ENCODE measurements around the gene SLC37A1. TPM values are rescaled to one million over a fixed set of nuclear protein-coding genes. Genes with fewer than 3 reads are reported as not detected.

The SLC37A1 gene
- total and polyA plus RNA-seq, 12 donors: 1.8 to 13.2 (median 5.5) TPM

GRCh38 chr21:42546433-42546832, 32.8 kb downstream of the SLC37A1 start:
- TF ChIP-seq, protein P1, sequence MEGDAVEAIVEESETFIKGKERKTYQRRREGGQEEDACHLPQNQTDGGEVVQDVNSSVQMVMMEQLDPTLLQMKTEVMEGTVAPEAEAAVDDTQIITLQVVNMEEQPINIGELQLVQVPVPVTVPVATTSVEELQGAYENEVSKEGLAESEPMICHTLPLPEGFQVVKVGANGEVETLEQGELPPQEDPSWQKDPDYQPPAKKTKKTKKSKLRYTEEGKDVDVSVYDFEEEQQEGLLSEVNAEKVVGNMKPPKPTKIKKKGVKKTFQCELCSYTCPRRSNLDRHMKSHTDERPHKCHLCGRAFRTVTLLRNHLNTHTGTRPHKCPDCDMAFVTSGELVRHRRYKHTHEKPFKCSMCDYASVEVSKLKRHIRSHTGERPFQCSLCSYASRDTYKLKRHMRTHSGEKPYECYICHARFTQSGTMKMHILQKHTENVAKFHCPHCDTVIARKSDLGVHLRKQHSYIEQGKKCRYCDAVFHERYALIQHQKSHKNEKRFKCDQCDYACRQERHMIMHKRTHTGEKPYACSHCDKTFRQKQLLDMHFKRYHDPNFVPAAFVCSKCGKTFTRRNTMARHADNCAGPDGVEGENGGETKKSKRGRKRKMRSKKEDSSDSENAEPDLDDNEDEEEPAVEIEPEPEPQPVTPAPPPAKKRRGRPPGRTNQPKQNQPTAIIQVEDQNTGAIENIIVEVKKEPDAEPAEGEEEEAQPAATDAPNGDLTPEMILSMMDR (IDR thresholded peaks at IDR 0.05): no peak
- WGBS, 2 donors: 92 to 93% methylated on average over 14 of the region's 14 CpGs

GRCh38 chr21:42547001-42547905, 33.6 kb downstream of the SLC37A1 start:
- no peak overlapping the region for H3K27ac ChIP-seq
- TF ChIP-seq, protein P1 (IDR thresholded peaks at IDR 0.05): no peak
- H3K36me3 ChIP-seq: peaks cover 0 to 84% (median 11%) of the 10 kb centered on the region in 9 donors
- WGBS, 2 donors: 93 to 96% methylated on average over 25 to 27 of the region's 27 CpGs
- H3K4me1 ChIP-seq: no peaks in the 10 kb centered on the region
- no peak overlapping the region for H3K4me3 ChIP-seq
- intact Hi-C loops (cut with DNase I): loop anchor here in 1 of 10 donors (10.0 kb wide), 1 partner anchor 62 kb away; no protein-coding TSS in a partner anchor
- DNase-seq: no peak
- H3K9me3 ChIP-seq: no peaks in the 10 kb centered on the region
- H3K27me3 ChIP-seq: no peaks in the 10 kb centered on the region
- no peak for ATAC-seq

More at GRCh38 chr21:42546433-42546832, 32.8 kb downstream of the SLC37A1 start:
- no peak overlapping the region for H3K4me3 ChIP-seq
- DNase-seq: no peak
- H3K9me3 ChIP-seq: no peaks in the 10 kb centered on the region
- H3K27me3 ChIP-seq: no peaks in the 10 kb centered on the region
- peaks cover 0 to 93% (median 11%) of the 10 kb centered on the region in 9 donors for H3K36me3 ChIP-seq
- H3K4me1 ChIP-seq: no peaks in the 10 kb centered on the region
- no peak overlapping the region for H3K27ac ChIP-seq
- ATAC-seq: no peak
- intact Hi-C loops (cut with DNase I): loop anchor here in 1 of 10 donors (10.0 kb wide), 1 partner anchor 62 kb away; no protein-coding TSS in a partner anchor

DNA sequence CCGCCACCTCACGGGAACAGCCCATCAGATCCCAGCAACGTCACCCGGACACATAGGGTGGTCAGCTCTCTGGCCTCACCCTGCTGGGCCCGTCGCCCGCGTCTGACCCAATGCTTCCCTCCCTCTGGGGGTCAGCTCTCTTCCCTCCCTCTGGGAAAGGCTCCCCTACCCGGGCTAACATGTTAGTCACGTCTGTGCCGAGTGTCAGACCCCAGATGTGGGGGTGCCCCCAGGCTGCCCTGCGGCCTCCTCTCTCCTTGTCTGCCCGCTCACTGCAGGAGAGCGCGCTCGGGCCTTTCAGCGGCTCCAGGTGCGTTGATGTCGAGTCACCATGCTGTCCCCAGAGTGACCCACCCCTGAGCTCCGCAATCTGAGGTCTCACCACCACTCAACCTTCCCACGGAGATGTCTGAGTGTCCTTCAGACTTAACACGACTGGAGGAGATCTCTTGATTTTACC, 34.3 kb downstream of the SLC37A1 start:
- no peaks in the 10 kb centered on the region for H3K4me1 ChIP-seq
- TF ChIP-seq, protein P1 (IDR thresholded peaks at IDR 0.05): no peak
- no peak for DNase-seq
- ATAC-seq: peak in 1 of 8 donors; percentile 49
- H3K36me3 ChIP-seq: peaks cover 0 to 78% (median 11%) of the 10 kb centered on the region in 9 donors
- no peaks in the 10 kb centered on the region for H3K9me3 ChIP-seq
- intact Hi-C loops (cut with DNase I): loop anchor here in 1 of 10 donors (10.0 kb wide), 1 partner anchor 63 kb away; no protein-coding TSS in a partner anchor
- H3K4me3 ChIP-seq: no peak overlapping the region
- no peak overlapping the region for H3K27ac ChIP-seq
- 95 to 97% methylated on average over 22 of the region's 22 CpGs for WGBS, 2 donors
- no peaks in the 10 kb centered on the region for H3K27me3 ChIP-seq

DNA sequence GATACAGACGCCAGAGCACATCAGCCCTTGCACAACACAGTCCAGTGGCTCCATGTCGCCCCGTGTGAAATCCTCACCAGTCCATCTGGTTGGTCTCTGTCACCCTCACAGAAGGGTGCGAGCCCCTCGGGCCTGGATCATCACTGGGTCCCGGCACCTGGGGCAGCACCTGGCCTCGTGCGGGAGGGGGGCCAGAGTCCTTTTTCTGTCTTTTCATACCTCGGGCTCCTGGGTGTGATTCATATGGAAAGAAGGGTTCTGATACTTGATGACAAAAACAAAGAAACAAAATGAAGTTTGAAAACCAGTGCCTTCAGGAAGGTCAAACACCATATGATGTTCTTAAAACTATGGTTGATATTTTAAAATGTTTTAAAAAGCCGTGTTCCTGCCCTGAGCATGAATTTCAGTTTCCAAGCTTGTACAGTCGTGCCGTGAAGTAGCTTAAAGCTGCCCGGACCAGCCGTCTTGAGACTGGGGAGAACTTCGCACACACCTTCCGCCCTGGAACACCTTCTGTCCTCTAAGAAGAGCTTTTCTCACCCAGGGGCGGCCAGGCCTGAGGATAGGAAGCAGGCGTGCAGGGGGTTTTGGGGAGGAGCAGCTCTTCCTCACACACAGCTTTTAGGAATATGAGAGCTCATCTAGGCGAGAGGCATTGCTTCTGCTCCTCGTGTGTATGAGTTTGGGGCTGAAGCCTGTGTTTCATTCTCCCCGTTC, 35.2 kb downstream of the SLC37A1 start:
- ATAC-seq (no peak), DNase-seq (no peak)
- 87 to 88% methylated on average over 21 of the region's 21 CpGs for WGBS, 2 donors
- Histone ChIP-seq H3K36me3 (peaks cover 0 to 69% (median 11%) of the 10 kb centered on the region in 9 donors), H3K27me3 (no peaks in the 10 kb centered on the region), H3K4me1 (no peaks in the 10 kb centered on the region), H3K4me3 (no peak overlapping the region), H3K27ac (no peak overlapping the region), H3K9me3 (no peaks in the 10 kb centered on the region)
- TF ChIP-seq, protein P1 (IDR thresholded peaks at IDR 0.05): no peak
- intact Hi-C loops (cut with DNase I): loop anchor here in 1 of 10 donors (10.0 kb wide), 1 partner anchor 64 kb away; no protein-coding TSS in a partner anchor
